Activated CD4-positive, CD25-positive, alpha-beta regulatory T cell treated with anti-CD3 and anti-CD28 coated beads, Interleukin-2, amount 50 U/mL, for 24 hours (primary cell): ENCODE measurements around the gene IQSEC1.

ENCODE experiments used
- ATAC-seq, 2 donors: fragments of 150-1000 bp; cut with Tn5 transposase; one replicate each; pipeline ENCODE4 v1.10.0; 2021; ENCODE audit warnings: mild to moderate bottlenecking in 1 of 2, moderate library complexity in 1 of 2

The IQSEC1 gene

DNA sequence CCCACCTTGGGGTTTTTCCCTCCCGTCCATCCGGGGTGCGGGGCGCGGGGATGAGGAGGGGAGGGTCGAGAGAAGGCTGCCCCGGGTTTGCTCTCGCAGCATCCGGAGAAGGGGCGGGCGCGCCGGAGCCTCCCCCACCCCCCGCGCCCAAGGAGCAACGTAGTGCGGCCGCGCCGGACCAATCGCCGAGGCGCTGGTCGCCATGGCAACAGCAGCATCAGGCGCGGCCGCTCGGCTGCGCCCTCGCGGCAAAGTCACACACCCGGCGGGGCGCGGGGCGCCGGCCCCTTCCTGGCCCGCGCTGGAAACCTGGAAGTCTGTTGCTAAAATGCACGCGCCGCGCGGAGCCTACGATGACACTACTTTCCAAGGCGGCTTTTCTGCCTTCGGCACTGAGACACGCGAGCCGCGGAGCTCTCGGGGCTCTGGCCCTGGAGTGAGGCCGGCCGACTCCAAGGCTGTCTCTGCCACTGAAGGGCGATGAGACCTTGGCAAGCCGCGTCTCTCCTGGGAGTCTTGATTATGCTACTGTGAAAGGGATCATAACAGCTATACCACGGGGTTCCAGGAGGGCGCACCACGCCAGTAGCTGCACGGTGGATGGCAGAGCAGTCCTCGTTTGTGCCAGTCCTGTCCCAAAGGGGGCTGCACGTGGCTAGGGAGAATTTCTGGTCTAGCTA is at the start of gene IQSEC1:
IQSEC1 (minus strand) TSS at position 104 of the 680 bp plus-strand sequence. CDS start 415 bp downstream, outside the sequence.
- peak; percentile 68 to 77 for ATAC-seq

DNA sequence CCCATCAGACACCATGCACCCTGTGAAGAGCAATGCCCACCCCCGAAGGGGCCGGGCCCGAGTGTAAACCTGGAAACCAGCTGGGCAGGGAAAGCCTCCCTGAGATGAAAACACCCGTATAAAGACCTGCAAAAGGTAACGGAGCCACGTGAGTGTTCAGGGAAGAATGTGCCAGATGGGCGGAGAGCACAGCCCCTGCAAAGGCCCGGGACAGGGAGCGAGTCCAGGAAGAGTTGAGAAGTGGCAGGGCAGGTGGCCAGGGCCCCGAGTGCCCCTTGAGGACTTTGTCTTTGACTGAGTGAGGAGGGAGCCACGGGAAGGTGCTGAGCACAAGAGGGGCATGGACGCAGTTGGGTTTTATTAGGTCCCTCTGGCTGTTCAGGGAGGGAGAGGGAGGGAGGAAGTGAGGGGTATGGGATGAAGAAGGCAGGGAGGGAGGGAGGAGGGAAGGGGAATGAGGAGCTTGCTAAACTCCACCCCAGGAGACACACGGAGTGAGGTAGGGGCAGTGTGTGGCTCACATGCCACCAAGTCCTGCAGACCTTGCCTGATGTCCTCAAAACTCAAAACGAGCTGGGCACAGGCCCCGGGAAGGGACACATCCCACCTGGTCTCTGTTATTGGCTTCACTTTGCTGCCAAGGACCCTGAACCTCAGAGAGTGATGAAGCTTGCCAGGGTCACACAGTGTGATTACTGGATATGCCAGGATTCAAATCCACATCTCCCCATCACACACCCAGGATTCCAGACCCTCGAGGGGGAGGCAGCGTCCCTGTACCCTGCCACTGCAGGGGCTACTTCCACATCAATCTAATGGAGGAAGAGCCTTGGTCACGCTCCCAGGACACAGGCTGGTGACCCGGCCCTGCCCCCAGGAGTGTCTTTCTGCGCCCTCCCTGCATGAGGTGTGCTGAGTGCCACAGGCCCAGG is 49.1 kb upstream of the IQSEC1 start:
- ATAC-seq = no peak

DNA sequence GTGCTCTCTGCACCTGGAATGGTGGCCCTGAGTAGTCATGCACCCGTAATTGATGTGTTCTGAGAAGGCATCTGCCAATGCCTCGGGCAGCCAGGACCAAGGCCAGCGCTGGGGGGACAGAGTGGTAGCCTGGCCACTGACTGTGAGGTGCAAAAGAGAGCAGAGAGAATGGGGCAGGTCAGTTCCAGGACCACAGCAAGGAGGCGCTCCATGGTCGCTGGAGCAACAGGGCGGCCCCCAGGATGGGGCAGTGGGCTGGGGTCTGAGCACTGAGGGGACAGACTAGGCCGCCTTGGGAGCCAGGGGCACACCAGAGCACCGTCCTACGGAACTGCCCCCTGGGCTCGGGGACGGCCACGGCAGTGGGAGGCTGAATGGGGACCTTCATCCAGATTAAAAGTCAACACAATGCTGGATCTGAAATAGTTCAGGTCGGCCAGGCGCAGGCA is 48.3 kb upstream of the IQSEC1 start:
- no peak for ATAC-seq

DNA sequence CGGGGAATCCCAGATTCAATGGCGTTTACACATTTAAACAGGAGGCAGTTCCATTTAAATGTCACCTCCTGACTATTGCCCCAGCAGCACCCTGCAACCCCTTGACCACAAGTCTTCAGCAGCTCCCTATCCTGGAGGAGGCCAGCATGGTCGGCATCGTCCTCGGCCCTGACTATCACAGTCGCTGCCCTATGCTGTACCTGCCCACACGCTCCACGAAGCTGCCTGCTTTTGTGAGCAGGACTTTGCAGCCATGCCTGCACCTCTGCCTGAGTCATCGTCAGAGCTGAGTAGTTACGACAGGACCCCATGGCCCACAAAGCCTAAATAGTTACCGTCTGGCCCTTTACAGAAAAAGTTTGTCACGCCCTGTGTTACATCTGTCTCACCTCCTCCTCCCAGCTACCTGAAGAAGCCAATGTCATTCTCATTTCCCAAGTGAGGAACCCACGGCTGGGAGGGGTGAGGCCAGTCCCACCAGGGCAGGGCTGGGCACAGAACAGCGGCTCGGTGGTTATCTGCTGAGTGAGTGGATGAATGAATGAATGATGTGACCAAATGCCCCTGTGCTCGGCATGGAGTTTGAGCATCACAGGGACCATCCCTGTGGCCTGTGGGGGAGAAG is 47.8 kb upstream of the IQSEC1 start:
- ATAC-seq = no peak

DNA sequence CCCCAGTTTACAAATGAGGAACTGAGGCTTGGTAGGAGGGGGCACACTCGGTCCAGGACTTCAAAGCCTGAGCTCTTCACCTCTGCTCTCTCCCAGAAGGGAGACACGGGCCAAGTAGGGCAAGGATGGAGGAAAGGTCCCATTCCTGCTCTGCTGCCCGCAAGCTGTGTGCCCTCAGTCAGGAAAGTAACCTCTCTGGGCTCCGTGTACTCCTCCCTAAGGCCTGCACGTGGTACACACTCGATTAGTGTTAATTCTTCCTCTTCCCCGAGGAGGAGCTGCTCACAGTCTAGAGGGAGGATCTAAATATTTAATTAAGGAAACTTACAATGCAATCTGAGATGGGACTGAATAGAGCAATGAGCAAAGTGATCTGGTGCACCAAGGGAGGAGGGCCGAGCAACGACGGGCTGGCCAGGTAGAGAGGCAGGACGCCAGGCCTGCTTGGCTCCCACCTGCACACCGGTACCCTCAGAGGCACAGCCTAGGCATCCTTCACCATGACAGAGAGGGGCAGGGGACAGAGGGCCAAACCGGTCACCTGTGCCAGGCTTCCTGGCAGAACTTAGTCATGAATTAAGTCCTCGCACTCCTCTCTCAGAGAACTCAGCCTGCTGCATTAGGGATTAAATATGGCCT is 47.2 kb upstream of the IQSEC1 start:
- no peak for ATAC-seq

DNA sequence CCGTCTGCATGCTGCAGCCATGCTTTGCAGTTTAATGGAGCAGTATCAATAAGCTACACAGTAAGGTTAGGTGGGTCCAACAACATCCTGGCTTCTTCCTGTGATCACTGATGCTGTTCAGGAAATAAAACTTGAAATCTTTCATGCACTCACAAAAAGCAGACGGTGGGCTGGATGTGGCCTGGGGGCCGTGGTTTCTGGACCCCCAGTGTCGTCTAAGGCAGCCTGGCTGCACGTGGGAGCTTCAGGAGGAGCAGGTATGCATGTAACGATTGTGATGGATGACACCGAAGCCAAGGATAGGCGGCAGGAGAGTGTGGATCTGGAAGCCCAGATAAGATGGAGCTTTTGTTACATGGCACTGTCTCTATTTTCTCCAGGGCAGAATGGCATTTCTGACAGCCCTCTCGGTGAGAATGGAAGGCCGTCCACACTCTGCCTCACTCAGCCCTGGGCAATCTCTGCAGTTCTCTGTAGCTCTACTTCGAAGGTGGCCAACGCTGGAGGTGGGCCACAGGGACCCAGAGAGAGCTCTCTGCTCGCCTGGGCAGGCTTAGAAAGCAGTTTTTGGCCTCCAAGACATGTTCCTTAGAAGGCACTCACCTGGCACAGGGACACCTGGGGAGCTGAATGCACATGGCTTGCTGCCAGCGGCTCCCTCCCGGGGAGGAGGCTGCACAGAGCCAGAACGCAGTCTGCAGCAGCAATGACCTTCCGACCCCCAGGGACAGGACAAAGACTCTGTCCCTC is 46.4 kb upstream of the IQSEC1 start:
- ATAC-seq = no peak

DNA sequence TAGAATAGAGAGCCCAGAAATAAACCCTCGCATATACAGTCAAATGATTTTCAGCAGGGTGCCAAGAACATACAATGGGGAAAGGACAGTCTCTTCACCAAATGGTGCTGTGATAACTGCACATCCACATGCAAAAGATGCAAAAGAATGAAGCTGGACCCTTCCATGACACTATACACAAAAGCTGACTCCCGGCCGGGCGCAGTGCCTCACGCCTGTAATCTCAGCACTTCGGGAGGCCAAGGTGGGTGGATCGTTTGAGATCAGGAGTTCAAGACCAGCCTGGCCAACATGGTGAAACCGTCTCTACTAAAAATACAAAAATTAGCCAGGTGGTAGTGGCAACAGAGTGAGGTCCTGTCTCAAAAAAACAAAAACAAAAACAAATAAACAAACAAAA is 43.2 kb upstream of the IQSEC1 start:
- ATAC-seq = no peak

DNA sequence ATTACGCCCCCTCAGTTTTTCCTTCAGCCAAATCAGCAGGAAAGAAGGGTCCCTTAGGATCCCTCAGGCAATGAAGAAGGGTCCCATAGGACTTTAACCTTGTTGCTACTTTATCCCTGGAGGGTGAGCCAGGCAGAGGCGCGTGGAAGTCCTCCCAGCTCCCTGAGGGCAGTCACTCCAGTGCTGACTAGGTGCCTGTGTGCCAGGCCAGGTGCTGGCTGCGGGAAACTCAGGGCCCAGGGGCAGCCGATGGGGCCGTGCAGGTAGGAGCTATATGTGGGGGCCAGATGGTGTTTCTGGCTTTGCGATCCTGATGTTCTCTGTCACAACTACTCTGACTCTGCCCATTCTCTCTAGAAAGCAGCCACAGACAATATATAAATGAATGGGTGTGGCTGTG is 42.8 kb upstream of the IQSEC1 start:
- no peak for ATAC-seq

DNA sequence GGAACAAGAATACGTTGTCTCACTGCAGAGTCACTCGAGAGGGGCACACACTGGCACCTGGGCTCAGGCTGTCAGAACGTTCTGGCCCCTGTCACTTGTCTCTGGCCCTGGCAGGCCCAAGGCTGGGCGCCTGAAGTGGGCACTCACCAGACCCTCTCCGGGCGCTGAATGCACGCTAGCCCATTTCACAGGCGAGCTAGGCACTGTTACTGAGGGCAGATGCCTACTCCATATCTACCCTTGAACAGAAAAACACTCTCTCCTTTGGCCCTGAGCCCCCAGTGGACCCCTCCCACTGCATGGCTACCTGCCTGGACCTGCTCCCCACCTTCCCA is 42.3 kb upstream of the IQSEC1 start:
- no peak for ATAC-seq

DNA sequence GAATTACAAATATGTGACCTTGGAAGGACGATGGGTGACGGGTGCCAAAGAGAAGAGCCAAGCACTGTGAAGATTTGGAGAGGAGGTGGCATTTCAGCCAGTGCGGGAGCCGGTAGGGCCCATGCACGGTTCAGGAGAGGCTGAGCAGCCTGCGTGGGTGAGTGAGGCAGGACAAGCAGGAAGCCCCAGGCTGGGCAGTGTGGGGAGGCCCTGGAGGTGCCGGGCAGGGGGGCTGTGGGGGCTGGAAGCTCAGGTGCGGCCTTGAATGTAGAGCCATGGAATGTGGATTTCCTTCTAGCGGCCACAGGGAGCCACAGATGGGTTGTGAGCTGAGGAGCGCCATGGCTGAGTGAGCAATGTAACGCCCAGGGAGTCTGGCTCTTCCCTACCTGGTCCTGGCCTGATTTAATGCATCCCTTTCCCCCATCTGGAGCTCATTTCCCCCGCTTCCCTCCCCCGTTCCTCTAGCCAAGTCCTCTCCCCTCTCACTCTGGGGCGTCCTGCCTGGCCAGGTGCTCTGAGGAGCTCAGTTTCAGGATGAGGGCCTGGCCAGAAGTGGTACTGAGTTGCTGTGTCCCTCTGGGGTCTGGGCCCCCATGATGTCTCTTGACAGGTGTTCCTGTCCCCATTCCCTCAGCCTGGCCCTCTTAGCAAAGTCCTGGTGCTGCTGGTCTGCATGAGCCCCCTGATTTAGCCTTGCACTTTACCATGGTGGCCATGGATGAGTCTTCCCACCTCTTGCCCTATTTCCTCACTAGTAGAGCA is 41.8 kb upstream of the IQSEC1 start:
- ATAC-seq = no peak

DNA sequence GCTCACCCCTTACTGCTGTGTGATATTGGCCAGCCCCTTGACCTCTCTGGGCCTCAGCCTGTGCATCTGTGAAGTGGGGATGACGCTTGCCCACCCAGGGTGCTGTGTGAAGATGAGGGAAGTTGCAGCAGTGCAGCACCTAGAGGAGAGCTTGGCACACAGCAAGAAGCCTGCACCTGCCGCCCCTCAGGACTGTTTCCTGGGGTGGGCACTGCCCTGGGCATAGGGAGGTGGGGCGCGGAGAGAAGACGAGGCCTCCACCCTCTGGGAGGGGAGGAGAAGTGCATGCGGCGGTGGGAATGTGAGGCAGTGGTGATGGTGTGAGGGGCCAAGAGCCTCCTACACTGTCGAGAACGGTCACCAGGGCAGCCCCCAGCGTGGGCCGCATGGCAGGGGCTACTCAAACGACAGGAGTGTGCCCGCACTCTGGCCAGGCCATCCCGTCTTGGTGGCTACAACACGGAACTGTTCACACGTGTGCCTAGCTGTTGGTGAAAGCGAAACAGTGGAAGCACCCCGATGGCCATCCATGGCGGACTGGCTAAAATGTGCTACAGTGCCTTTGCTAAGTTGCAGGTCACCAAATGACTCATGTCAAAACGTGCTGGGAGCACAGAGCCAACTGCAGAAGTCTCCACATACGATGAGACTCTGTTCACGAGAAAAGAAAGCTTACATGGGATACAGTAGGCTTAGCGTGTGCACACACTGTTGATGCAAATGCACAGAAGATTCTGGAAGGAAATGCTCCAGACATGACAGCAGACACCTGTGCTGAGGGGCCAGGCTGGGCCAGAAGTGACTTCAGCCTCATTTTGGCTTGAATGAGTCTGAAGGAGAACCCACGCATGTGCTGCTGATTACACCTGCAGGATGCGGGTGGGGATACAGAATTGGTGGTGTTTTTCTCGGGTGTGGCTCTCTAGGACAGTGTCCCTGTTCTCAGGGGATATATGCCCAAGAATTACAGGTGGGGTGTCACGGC is 40.4 kb upstream of the IQSEC1 start:
- ATAC-seq = no peak

DNA sequence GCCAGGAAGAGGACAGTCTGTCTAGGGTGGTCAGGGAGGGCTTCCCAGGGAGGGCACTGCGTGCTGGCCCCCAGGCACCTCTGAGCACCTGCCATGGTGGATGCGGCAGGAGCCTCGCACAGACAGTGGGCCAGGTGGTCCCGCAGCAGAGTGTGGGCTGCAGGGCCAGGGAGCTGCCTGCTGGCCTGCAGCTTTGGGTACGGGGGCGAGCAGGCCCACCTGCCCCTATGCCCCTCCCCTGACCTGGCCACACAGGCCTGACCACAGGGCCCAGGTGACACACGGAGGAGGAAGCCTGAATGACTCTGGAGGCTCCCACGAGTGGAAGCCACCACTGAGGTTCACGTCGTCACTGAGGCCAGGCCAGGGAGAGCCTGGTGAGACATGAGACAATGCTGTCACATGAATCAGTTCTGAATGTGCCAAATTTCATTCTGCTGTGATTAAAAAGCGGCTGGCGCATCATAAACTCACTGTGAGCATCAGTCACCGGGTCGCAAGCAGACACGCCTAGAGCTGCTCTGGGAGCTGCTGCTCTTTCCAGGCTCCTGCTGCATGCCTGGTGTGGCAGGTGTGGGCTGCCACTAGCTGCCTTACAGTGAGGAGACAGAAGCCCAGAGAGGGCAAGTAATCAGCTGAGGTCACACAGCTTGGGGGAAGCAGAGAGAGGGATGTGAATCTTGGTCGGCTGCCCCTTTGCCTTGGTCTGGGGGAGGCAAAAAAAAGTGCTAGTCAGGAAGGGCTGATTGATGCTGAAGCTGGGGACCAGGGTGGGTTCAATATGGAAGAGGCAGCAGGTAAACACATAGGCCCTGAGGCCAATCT is 39.5 kb upstream of the IQSEC1 start:
- ATAC-seq = no peak

DNA sequence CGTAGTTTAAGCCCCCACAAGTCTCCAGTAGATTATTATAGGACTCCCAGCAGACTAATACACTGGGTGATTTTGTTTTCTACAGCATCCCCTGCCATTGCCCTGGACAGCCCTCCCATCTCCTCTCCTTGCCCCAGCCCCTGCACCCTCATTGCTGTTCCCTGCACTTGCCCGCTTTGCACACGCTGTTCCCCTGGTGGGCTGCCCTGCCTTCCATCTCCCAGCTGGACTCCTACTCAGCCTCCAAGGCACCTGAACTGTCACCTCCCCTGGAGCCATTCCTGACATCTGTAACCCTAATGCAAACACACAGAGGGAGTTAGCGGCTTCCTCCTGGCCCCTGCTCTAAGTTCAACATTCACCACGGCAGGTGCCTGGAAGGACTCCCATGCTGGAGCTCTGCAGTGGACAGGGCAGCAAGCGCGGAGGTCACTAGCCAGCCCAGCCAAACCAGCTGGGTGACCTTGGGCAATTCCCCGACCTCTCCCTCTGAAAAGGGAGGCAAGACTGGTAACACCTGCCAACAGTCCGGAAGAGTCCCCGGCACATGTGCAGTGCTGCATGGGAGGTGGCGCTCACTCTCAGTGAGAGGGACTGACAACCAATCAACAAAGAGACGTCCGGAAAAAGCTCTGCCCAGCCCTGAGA is 38.8 kb upstream of the IQSEC1 start:
- ATAC-seq = no peak

DNA sequence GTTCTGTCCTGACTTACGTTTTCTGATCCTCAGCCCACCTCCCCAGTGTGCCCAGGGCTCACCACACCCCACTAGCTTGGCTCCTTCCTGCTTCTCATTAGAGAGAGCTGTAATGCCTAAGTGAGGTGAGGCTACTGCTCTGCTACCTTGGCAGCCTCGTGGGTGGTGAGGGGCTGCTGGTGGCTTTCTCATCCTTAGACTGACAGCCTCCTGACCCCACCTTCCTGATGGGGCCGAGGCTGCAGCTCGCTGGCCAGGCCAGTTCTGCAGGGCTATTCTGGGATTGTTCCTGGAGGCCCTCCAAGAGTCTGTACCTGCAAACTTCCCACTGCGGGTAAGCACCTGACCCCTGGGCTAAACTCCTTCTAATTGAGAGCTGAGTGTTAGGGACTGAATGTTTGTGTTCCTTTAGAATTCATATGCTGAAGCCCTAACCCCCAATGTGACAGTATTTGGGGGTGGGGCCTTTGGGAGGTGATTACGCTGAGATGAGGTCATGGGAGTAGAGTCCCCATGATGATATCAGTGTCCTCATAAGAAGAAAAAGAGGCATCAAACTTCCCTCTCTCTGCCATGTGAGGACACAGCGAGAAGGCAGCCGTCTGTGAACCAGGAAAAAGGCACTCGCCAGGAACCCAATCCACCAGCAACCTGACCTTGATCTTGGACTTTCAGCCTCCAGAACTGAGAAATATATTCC is 38.1 kb upstream of the IQSEC1 start:
- ATAC-seq = peak in 1 of 2 donors; percentile 34

DNA sequence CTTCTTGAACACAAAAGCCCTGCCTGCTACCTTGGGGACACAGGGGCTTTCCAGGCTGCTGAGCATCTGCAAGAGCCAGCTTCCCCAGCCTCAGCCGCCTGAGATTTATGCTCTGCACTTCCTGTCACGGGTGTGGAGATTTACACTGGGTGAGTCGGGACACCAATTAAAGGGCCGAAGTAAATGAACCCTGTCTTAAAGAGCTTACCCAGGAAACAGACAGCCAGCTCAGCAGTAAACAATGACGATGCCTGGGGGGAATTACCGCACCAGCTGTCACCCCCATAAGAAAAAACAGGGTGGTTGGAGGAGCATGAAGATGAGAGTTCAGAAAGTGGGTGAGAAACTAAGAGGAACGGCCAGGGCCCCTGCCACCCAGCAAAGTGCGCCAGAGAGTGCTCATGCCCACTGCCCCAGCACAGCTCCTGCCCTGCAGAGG is 37.5 kb upstream of the IQSEC1 start:
- peak; percentile 49 to 55 for ATAC-seq

DNA sequence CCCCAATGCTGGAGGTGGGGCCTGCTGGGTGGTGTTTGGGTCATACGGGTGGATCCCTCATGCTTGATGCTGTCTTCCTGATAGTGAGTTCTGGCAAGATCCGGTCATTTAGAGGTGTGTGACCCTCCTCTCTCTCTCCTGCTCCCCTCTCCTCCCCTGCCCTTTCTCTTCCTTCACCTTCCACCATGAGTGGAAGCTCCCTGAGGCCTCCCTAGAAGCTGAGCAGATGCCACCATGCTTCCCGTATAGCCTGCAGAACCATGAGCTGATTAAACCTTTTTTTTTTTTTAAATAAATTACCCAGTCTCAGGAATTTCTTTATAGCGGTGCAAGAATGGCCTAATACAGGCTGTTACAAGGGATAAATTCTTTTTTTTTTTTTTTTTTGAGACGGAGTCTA is 36.3 kb upstream of the IQSEC1 start:
- ATAC-seq = no peak

DNA sequence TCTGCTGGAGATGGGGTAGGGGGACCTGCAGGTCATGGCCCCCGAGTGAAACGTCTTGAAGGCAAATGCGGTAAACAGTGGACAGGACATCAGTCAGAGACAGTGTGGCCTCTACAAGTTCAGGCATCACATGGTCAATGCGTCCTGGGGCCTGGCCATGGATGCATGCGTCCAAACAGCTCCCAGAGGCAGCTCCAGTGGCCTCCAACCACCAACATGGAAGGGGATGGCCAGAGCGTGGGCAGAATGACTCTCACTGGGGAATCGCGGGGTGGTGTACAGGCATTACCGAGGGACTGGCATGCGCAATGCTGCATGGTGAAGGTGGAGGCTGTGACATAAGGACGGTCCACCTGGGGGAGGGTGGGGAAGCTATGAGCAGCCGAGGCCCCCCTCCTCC is 35.6 kb upstream of the IQSEC1 start:
- ATAC-seq = no peak

DNA sequence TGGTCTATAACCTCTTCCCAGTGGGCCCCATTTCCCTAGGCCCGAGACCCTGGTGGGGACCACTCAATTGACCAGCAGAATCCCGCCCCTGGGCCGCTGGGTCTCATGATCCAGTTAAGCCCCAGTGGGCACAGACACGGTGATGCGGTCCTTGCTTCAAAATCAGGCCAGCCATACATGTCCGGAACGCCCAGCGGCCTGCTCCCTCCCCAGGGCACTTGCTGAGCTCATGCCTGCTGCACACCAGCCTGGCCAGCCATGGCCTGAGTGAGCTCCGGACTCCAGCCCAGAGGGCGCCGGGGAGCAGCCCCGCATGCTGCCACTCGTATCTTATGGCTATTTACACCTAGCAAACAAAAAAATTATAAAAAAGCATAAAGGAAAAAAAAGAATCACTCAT is 34.4 kb upstream of the IQSEC1 start:
- no peak for ATAC-seq
